HepG2 (cell line): ENCODE measurements around the gene FBXO30. TPM values are rescaled to one million over a fixed set of nuclear protein-coding genes. Genes with fewer than 3 reads are reported as not detected.

Experiments
- DR1 ChIP-seq: sonication (generic); formaldehyde crosslinking; IDR thresholded peaks from 2 replicates; pipeline ENCODE4 v1.8.0; 2021; ENCODE audit warnings: mild to moderate bottlenecking, missing genetic modification reagents, inconsistent platforms
- KDM5A ChIP-seq: fragments of 200-600 bp; sonication (generic); IDR thresholded peaks from 2 replicates; pipeline ENCODE4 v1.7.0; 2018; ENCODE audit warnings: antibody characterized with exemption, mild to moderate bottlenecking, low read length, borderline replicate concordance
- PPARG ChIP-seq: conservative IDR thresholded peaks from 2 replicates; pipeline ENCODE4 v1.6.1; 2016; ENCODE audit warnings: missing biosample characterization, missing genetic modification reagents
- SETDB1 ChIP-seq: sonication (generic); formaldehyde crosslinking; IDR thresholded peaks from 2 replicates; pipeline ENCODE4 v1.5.1; 2020; ENCODE audit warnings: missing genetic modification reagents, mild to moderate bottlenecking, borderline replicate concordance
- TCF12 ChIP-seq, 2 experiments: fragments of 450-650 bp in 1 of 2; sonication (generic) in 1 of 2; formaldehyde crosslinking in 1 of 2; IDR thresholded peaks; 2 replicates each; pipeline versions ENCODE4 v1.6.1 to v1.8.0; 2017 to 2022; ENCODE audit warnings: antibody characterized with exemption in 1 of 2, mild to moderate bottlenecking in 1 of 2, missing genetic modification reagents in 1 of 2, moderate library complexity in 1 of 2
- ZBED4 ChIP-seq: sonication (generic); formaldehyde crosslinking; IDR thresholded peaks from 2 replicates; pipeline ENCODE4 v1.4.0; 2020; ENCODE audit warnings: missing genetic modification reagents, borderline replicate concordance
- ZBTB49 ChIP-seq: sonication (generic); formaldehyde crosslinking; IDR thresholded peaks from 2 replicates; pipeline ENCODE4 v1.4.0; 2020; ENCODE audit warnings: missing genetic modification reagents, borderline replicate concordance
- ZFX ChIP-seq: sonication (generic); formaldehyde crosslinking; IDR thresholded peaks from 2 replicates; pipeline ENCODE4 v1.4.0; 2020; ENCODE audit warnings: mild to moderate bottlenecking, low read depth, missing genetic modification reagents, moderate library complexity
- ZNF33B ChIP-seq: sonication (generic); formaldehyde crosslinking; IDR thresholded peaks from 2 replicates; pipeline ENCODE4 v1.5.1; 2020; ENCODE audit warnings: mild to moderate bottlenecking, missing genetic modification reagents
- ZNF501 ChIP-seq: sonication (generic); formaldehyde crosslinking; IDR thresholded peaks from 2 replicates; pipeline ENCODE4 v1.5.1; 2020; ENCODE audit warnings: mild to moderate bottlenecking, moderate library complexity, missing genetic modification reagents
- polyA plus RNA-seq, 8 experiments: library from polyadenylated mRNA; depleted of rRNA in 3 of 8; stranded (reverse) in 7 of 8; unstranded in 1 of 8; fragments of >200 nt; fragmentation: Illumina TruSeq in 4 of 8; extraction: Trizol in 4 of 8; gene quantifications; 2 replicates each; pipeline versions ENCODE4 v1.2.1 to v1.2.3, GENCODE V29; 2011 to 2016; ENCODE audit warnings: low read depth in 4 of 8, missing spikeins in 1 of 8, mixed read lengths in 1 of 8; ENCODE audit not compliant: insufficient read depth in 1 of 8
- total RNA-seq, 5 experiments: library from RNA; depleted of rRNA; stranded (reverse); fragments of >200 nt; fragmentation: Illumina TruSeq; extraction: Trizol; gene quantifications; 2 replicates each; pipeline ENCODE4 v1.2.3, GENCODE V29; 2016; ENCODE audit warnings: low read depth in 1 of 5
- TF ChIP-seq, protein P1 (sequence below): IDR thresholded peaks from 2 replicates; pipeline ENCODE4 v1.6.1; 2016
- TF ChIP-seq, protein P2 (sequence below): sonication (generic); formaldehyde crosslinking; IDR thresholded peaks from 2 replicates; pipeline ENCODE4 v1.4.0; 2020; ENCODE audit warnings: mild to moderate bottlenecking, missing genetic modification reagents
- TF ChIP-seq, protein P3 (sequence below): sonication (generic); formaldehyde crosslinking; IDR thresholded peaks from 2 replicates; pipeline ENCODE4 v1.4.0; 2020; ENCODE audit warnings: missing genetic modification reagents, borderline replicate concordance

The FBXO30 gene
- total and polyA plus RNA-seq, 2 of the 13 experiments (the other 11 are each of a cell fraction or from before 2014, with no cell fraction given), result 3.2 to 7.1 TPM

DNA sequence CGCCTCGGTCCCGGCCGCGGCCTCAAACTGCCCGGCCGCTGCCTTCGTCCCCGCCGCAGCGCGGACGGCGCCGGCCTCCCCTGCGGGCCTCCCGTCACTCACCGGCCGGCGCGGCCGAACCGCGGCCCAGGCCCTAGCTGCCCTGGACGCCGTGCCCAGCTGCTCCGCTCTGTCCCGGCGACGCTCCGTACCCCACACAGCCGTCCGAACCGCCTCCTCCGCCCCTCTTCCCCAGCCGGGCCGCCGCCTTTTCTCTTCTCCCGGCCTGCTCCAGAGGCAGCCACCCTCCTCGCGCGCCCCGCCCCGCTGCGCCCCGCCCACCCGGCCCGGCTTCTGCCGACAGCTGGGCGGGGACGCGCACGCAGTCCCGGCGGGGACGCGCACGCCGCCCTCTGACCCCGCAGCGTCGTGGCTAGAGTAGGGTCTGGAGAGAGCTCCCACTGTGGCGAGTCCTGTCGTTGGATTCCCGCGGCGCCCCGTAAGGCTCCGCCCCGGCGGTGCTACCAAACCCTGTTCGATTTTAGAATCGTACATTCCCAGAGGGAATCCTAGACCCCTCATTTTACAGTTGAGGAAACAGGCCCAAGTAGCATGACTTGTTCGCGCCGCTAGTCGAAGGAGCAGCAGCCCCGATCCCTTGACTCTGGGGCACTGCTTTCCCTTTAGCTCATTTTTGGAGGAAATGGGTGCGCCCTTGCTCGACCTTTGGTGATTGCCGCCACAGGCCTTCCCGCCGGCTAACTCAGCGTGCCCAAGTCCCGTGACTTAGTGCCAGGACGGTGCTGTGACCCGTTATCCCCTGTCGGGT, at the start of gene FBXO30 (continued):
- TF ChIP-seq ZBED4 (CRISPR knock-in tag), result peak; percentile 91
- TF ChIP-seq, protein P1, sequence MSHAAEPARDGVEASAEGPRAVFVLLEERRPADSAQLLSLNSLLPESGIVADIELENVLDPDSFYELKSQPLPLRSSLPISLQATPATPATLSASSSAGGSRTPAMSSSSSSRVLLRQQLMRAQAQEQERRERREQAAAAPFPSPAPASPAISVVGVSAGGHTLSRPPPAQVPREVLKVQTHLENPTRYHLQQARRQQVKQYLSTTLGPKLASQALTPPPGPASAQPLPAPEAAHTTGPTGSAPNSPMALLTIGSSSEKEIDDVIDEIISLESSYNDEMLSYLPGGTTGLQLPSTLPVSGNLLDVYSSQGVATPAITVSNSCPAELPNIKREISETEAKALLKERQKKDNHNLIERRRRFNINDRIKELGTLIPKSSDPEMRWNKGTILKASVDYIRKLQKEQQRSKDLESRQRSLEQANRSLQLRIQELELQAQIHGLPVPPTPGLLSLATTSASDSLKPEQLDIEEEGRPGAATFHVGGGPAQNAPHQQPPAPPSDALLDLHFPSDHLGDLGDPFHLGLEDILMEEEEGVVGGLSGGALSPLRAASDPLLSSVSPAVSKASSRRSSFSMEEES (CRISPR knock-in tag), result no peak
- peak; percentile 94 for TF ChIP-seq ZFX
- no peak for TF ChIP-seq TCF12 (IDR thresholded peaks at IDR 0.05)
- TF ChIP-seq TCF12 (CRISPR knock-in tag; IDR thresholded peaks at IDR 0.05), result peak; percentile 66
- no peak; the same call in 1 of the 2 replicates for TF ChIP-seq PPARG (CRISPR knock-in tag)
- TF ChIP-seq SETDB1, result no peak
- TF ChIP-seq DR1, result peak; percentile 59
- TF ChIP-seq, protein P2, sequence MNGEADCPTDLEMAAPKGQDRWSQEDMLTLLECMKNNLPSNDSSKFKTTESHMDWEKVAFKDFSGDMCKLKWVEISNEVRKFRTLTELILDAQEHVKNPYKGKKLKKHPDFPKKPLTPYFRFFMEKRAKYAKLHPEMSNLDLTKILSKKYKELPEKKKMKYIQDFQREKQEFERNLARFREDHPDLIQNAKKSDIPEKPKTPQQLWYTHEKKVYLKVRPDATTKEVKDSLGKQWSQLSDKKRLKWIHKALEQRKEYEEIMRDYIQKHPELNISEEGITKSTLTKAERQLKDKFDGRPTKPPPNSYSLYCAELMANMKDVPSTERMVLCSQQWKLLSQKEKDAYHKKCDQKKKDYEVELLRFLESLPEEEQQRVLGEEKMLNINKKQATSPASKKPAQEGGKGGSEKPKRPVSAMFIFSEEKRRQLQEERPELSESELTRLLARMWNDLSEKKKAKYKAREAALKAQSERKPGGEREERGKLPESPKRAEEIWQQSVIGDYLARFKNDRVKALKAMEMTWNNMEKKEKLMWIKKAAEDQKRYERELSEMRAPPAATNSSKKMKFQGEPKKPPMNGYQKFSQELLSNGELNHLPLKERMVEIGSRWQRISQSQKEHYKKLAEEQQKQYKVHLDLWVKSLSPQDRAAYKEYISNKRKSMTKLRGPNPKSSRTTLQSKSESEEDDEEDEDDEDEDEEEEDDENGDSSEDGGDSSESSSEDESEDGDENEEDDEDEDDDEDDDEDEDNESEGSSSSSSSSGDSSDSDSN, result peak; percentile 98
- TF ChIP-seq KDM5A, result no peak; the same call in 1 of the 2 replicates
- TF ChIP-seq ZNF33B, result peak; percentile 48
- TF ChIP-seq ZBTB49 (CRISPR knock-in tag), result 0 out of 2 replicates have a peak, but pooled peaks have one; percentile 11
- 0 out of 2 replicates have a peak, but pooled peaks have one; percentile 41 for TF ChIP-seq ZNF501
- TF ChIP-seq, protein P3, sequence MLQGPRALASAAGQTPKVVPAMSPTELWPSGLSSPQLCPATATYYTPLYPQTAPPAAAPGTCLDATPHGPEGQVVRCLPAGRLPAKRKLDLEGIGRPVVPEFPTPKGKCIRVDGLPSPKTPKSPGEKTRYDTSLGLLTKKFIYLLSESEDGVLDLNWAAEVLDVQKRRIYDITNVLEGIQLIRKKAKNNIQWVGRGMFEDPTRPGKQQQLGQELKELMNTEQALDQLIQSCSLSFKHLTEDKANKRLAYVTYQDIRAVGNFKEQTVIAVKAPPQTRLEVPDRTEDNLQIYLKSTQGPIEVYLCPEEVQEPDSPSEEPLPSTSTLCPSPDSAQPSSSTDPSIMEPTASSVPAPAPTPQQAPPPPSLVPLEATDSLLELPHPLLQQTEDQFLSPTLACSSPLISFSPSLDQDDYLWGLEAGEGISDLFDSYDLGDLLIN (CRISPR knock-in tag), result peak; percentile 49; the same call in 1 of the 2 replicates
